ENCODE results near the gene DOCK11. TPM values are rescaled to one million over a fixed set of nuclear protein-coding genes. Genes with fewer than 3 reads are reported as not detected.
A peak's percentile ranks its signal among the peaks of the same experiment; 100 is the strongest.

DOCK11 gene
- total and polyA plus RNA-seq, 2 donors (not counting 1 experiment from before 2014, with no cell fraction given) = 31.0 to 83.5 TPM

- Mint-ChIP-seq H3K27me3 (no peaks in the 10 kb centered on the region), H3K4me1 (peaks cover 74% of the 10 kb centered on the region), H3K9me3 (ENCODE audit: insufficient read depth) (no peaks in the 10 kb centered on the region), H3K4me3 (peak overlapping the region; percentile 79), H3K27ac (peak overlapping the region; percentile 89)
- Histone ChIP-seq H2AFZ (ENCODE audit: insufficient read depth, low read depth, low read length, poor library complexity, severe bottlenecking) (no peak overlapping the region), H3K36me3 (replicated peaks in 1 of 2; ENCODE audit: control extremely low read depth in 1 of 2, control insufficient read depth in 1 of 2, extremely low read depth in 1 of 2, insufficient read depth in 2 of 2, low read length in 1 of 2) (no peaks in the 10 kb centered on the region), H3K9me3 (ENCODE audit: control extremely low read depth in 1 of 3, control insufficient read depth in 2 of 3, insufficient read depth in 1 of 3, low read length in 2 of 3) (no peaks in the 10 kb centered on the region), H3K27me3 (replicated peaks in 1 of 4; ENCODE audit: control extremely low read depth in 1 of 4, control insufficient read depth in 3 of 4, insufficient read depth in 4 of 4, low read length in 3 of 4) (no peaks in the 10 kb centered on the region), H3K4me2 (replicated peaks; ENCODE audit: low read depth, low read length, poor library complexity, severe bottlenecking) (peak overlapping the region; percentile 52), H4K20me1 (ENCODE audit: control insufficient read depth, insufficient read depth, low read length, poor library complexity, severe bottlenecking) (no peaks in the 10 kb centered on the region), H3K9ac (ENCODE audit: low read length) (no peak overlapping the region), H3K27ac (ENCODE audit: low read length in 2 of 2) (peak overlapping the region; percentile 30 to 54), H3K4me1 (ENCODE audit: control insufficient read depth in 2 of 2, insufficient read depth in 2 of 2, low read length in 2 of 2) (peaks cover 64 to 81% of the 10 kb centered on the region in 2 donors), H3K4me3 (ENCODE audit: control extremely low read depth in 1 of 5, extremely low read depth in 1 of 5, insufficient read depth in 1 of 5, low read depth in 2 of 5, low read length in 4 of 5) (no peak overlapping the region), H3K79me2 (ENCODE audit: control insufficient read depth, insufficient read depth, low read length) (no peaks in the 10 kb centered on the region)
- intact Hi-C loops (cut with micrococcal nuclease) = no loop called here
- ChIA-PET POLR2A (interaction anchor here (1.1 kb wide), 1 partner anchor 292 kb away, joined by 3 read pairs; no protein-coding TSS in a partner anchor), CTCF (no interaction called here)
- peak; percentile 50 for ATAC-seq (ENCODE audit: low read depth)
- peak; percentile 82 for DNase-seq
- no CpG with 5 or more reads among the region's 5 CpGs for WGBS (ENCODE audit: insufficient coverage)
- no peak for TF ChIP-seq CTCF (IDR thresholded peaks at IDR 0.05)
Measured at GRCh38 chrX:118724365-118724764, 228.8 kb downstream of the DOCK11 start.

GRCh38 chrX:118724775-118725174, 229.2 kb downstream of the DOCK11 start:
- intact Hi-C loops (cut with micrococcal nuclease) = no loop called here
- Mint-ChIP-seq H3K27me3 (no peaks in the 10 kb centered on the region), H3K9me3 (ENCODE audit: insufficient read depth) (no peaks in the 10 kb centered on the region), H3K4me1 (peaks cover 73% of the 10 kb centered on the region), H3K27ac (peak overlapping the region; percentile 89), H3K4me3 (peak overlapping the region; percentile 79)
- no peak overlapping the region for H3K9ac ChIP-seq (ENCODE audit: low read length)
- H3K9me3 ChIP-seq (ENCODE audit: control extremely low read depth in 1 of 3, control insufficient read depth in 2 of 3, insufficient read depth in 1 of 3, low read length in 2 of 3) = no peaks in the 10 kb centered on the region
- ChIA-PET CTCF (interaction anchor here (0.6 to 1.5 kb wide), 2 partner anchors 35 to 124 kb away, joined by 3 read pairs; no protein-coding TSS in a partner anchor), POLR2A (interaction anchor here (1.1 kb wide), 1 partner anchor 291 kb away, joined by 3 read pairs; no protein-coding TSS in a partner anchor)
- peaks cover 59 to 82% of the 10 kb centered on the region in 2 donors for H3K4me1 ChIP-seq (ENCODE audit: control insufficient read depth in 2 of 2, insufficient read depth in 2 of 2, low read length in 2 of 2)
- H4K20me1 ChIP-seq (ENCODE audit: control insufficient read depth, insufficient read depth, low read length, poor library complexity, severe bottlenecking) = no peaks in the 10 kb centered on the region
- ATAC-seq (ENCODE audit: low read depth) (peak; percentile 11), DNase-seq (no peak)
- peak overlapping the region; percentile 30 to 54 for H3K27ac ChIP-seq (ENCODE audit: low read length in 2 of 2)
- no CpG with 5 or more reads among the region's 7 CpGs for WGBS (ENCODE audit: insufficient coverage)
- H3K36me3 ChIP-seq (replicated peaks in 1 of 2; ENCODE audit: control extremely low read depth in 1 of 2, control insufficient read depth in 1 of 2, extremely low read depth in 1 of 2, insufficient read depth in 2 of 2, low read length in 1 of 2) = no peaks in the 10 kb centered on the region
- TF ChIP-seq EZH2 (IDR thresholded peaks at IDR 0.05; ENCODE audit: borderline replicate concordance, insufficient read depth, low read depth, low read length, poor library complexity, severe bottlenecking) (no peak), CTCF (IDR thresholded peaks at IDR 0.05) (no peak)
- no peaks in the 10 kb centered on the region for H3K27me3 ChIP-seq (replicated peaks in 1 of 4; ENCODE audit: control extremely low read depth in 1 of 4, control insufficient read depth in 3 of 4, insufficient read depth in 4 of 4, low read length in 3 of 4)
- no peak overlapping the region for H2AFZ ChIP-seq (ENCODE audit: insufficient read depth, low read depth, low read length, poor library complexity, severe bottlenecking)
- no peak overlapping the region for H3K4me3 ChIP-seq (ENCODE audit: control extremely low read depth in 1 of 5, extremely low read depth in 1 of 5, insufficient read depth in 1 of 5, low read depth in 2 of 5, low read length in 4 of 5)
- H3K79me2 ChIP-seq (ENCODE audit: control insufficient read depth, insufficient read depth, low read length) = no peaks in the 10 kb centered on the region
- H3K4me2 ChIP-seq (replicated peaks; ENCODE audit: low read depth, low read length, poor library complexity, severe bottlenecking) = peak overlapping the region; percentile 52
